HG02973 (cell line): ENCODE measurements around the gene LRCH4.

Experiments
- ATAC-seq: cut with Tn5 transposase; IDR thresholded peaks from one replicate; pipeline ENCODE4 v1.9.1; 2021; ENCODE audit warnings: moderate library complexity; ENCODE audit not compliant: unreplicated experiment

The LRCH4 gene, protein sequence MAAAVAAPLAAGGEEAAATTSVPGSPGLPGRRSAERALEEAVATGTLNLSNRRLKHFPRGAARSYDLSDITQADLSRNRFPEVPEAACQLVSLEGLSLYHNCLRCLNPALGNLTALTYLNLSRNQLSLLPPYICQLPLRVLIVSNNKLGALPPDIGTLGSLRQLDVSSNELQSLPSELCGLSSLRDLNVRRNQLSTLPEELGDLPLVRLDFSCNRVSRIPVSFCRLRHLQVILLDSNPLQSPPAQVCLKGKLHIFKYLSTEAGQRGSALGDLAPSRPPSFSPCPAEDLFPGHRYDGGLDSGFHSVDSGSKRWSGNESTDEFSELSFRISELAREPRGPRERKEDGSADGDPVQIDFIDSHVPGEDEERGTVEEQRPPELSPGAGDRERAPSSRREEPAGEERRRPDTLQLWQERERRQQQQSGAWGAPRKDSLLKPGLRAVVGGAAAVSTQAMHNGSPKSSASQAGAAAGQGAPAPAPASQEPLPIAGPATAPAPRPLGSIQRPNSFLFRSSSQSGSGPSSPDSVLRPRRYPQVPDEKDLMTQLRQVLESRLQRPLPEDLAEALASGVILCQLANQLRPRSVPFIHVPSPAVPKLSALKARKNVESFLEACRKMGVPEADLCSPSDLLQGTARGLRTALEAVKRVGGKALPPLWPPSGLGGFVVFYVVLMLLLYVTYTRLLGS

DNA sequence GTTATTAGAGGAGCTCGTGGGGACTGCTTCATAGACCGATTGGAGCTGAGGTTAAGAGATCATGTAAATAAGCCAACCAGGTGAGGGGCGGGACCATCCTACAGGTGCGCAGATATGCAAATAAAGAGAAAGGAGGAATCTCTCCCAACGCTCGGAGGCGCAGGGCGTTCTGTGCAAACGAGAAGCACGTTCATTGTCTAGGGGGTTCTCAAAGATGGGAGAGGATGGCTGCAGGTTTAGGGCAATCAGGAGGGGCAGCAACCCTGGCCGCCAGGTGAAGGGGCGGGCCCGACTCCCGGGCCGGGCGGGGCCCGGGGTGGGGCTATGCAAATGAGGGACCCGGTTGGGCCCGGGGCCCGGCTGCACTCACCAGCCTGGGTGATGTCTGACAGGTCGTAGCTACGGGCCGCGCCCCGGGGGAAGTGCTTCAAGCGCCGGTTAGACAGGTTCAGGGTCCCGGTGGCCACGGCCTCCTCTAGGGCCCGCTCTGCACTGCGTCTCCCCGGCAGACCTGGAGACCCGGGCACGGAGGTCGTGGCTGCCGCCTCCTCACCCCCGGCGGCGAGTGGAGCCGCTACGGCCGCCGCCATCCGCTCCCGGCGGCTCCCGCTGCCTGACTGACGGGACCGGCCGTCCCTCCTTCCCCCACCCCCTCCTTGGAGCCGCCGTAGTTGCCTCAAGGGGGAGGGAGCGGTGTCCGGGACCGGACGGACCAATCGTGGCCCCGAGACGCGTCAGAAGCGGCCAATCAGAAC lies at the start of gene LRCH4:
TSS of gene LRCH4 (minus strand) at position 619 of the 755 bp plus-strand sequence. CDS start at position 590, 29 bp downstream.
- peak; percentile 14 for ATAC-seq

DNA sequence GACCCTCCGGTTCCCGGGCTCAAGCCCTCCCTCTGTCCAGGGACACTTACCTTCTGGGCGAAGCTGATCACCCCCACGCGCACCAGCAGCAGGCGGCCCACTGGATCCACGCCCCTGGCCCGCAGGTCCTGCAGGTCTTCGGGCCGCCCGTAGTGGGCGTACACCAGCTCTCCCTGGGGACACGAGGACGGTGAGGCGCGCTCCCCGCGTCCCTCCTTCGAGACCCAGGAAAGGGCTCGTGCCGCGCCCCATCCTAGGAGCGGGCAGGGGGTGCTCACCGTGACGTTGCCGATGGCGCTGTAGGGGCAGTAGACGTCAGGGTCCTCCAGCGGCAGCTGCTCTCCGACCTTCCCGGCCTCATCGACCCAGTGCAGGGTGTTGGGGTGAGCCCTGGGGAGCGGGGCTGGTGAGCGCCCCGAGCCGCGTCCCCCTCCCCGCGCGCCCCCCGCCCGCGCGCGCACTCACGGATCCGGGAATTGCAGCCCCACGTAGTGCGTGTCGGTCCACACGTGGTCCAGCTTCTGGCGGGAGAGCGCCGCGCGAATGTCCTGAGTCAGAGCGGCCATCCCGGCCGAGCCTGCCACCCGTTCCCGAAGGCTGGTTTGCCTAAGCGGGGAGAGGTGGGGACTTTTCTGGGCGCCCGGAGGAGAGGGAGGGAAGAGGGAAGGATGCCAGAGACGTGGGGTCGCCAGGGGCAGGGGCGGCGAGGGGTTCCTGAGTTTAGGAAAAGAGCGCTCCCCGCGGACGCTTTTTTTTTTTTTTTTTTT lies 47.2 kb upstream of the LRCH4 start:
- peak; percentile 55 for ATAC-seq

DNA sequence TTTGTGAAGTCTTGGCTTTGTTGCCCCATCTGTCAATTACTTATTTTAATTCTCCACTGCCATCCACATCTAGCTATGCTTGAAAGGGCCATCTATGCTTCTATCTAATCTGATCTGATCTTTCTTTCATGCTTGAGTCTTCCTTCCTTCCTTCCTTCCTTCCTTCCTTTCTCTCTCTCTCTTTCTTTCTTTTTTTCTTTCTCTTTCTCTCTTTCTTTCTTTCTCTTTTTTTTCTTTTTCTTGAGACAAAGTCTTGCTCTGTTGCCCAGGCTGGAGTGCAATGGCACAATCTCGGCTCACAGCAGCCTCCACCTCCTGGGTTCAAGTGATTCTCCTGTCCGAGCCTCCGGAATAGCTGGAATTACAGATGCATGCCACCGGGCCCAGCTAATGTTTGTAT lies 44.1 kb upstream of the LRCH4 start:
- ATAC-seq, result no peak

DNA sequence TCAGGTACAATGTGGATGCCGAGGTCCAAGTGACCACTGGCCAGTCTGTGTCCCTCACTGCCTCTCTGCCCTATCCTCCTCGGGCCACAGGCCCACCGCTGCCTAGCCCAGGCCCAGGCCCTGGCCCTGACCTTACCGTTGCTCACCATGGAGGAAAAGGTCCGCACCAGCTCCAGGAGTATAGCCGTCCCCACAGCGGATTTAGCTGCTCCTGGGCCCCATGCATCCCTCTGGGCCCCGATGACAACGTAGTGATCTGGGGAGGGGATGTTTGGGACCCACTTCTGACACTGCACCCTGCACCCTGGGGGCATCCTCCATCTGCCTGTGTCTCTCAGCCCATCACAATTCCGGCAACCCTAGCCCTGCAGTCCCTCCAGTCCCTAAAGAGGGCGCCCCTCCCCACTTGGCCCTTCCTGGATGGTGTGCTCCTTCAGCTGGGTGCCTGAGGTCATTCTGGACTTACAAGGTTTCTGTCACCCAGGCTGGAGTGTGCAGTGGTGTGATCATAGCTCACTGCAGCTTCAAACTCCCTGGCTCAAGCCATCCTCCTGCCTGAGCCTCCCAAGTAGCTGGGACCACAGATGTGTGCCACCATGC lies 43.3 kb upstream of the LRCH4 start:
- ATAC-seq, result no peak

DNA sequence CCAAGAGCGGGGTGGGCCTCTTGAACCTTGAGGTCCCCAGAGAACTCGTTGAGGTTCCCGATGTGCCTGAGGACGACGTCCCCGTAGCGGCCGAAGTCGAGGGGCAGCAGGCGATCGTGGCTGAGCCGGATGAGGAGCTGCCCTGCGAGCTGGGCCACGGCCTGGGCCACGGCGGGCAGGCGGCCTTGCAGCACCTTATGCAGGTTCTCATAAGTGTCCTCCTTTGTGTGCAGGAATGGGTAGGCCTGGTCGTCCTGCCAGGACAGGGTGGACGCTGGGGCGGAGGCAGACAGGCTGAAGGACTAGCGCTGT lies 41.3 kb upstream of the LRCH4 start:
- ATAC-seq, result no peak

DNA sequence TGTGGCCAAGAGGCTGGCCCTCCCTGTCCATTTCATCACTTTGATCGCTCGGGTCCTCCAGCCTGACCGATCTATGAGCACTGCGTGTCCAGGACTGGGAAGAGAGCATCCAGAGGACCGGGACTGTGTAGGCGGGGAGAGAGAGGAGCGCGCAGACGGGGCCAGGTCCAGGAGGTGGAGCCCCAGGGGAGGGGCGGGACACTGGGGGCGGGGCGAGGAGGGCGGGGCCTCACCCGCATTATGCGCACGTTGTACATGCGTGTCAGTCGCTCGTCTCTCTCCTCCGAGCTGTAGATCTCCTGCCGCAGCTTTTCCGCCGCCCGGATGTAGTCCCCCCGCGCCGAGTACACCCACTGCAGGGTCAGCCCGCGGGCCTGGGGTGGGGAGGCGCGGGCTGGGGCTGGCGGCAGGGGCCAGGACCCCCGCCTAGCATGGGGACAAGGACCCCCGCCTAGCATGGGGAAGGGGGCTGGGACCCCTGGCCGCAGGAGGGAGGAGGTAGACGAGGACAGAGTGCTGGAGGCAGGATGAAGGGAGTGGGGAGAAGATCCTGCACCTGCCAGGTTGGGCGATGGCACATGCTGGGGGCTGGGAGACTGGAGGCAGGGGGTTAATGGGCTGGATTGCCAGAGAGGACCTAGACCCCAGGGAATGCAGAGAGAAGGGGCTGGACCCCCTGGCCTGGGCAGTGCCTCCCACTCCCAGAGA lies 40.8 kb upstream of the LRCH4 start:
- ATAC-seq, result peak; percentile 78

DNA sequence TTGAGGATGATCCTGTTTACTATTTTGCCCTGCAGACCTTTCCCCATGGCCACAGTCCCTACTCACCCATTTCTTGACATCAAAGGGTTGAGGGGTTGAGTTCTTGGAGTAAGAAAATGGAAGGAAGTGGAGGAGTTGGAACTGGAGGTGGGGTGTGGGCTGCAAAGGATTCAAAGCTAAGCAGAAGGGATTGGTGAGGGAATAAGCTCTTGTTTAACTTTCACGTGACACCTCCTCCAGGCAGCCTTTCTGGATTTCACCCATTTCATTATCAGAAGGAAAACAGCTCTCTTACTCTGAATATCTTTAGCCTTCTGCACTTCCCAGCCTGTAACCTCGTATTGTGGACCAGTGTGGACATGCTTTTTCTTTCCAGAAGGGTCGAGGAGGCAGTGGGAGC lies 40.1 kb upstream of the LRCH4 start:
- no peak for ATAC-seq

DNA sequence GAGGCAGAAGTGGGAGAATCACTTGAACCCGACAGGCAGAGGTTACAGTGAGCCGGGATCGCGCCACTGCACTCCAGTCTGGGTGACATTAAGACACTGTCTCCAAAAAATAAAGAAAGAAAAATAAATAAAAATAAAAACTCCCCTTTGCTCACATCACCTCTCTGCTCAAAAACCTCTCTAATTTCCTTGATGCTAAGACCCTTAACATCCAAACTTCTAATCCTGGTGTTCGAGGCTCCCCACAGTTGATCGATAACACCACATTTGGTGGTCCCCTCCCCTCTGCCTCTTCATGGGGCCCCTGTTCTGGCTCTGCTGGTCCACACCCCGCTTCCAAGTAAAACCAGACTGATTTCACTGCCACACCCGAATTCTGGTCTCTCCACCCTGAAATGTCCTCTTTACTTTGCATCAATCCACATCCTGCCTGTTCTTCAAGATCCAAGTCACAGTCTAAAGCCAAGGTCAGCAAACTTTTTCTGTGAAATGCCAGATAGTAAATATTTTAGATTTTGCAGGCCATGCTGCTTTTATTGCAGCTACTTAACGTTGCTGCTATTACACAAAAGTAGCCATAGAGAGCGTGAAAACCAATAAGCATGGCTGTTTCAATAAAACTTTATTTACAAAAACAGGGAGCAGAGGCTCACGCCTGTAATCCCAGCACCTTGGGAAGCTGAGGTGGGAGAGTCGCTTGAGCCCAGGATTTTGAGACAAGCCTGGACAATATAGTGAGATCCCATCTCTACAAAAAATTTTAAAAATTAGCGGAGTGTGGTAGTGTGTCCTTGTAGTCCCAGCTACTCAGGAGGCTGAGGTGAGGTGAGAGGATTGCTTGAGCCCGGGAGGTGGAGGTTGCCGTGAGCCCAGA lies 38.3 kb upstream of the LRCH4 start:
- no peak for ATAC-seq

DNA sequence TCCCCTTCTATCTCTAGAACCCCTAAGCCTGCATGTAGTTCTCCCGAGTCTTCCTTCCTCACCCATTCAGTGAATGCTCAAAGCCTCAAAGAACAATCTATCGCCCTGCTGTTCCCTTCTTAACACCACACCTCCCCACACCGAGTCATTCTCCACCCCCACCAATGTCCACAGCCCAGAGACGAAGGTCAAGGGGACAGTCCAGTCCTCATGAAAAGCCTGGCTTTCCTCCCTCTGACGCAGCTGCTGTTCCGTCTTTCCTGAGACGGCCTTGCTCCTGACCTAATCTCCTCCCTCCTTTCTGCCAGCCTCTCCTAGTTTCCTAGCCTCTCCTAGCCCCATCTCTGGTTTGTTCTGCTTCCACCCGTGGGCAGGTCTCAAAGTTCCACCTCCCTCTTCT lies 35.6 kb upstream of the LRCH4 start:
- no peak for ATAC-seq

DNA sequence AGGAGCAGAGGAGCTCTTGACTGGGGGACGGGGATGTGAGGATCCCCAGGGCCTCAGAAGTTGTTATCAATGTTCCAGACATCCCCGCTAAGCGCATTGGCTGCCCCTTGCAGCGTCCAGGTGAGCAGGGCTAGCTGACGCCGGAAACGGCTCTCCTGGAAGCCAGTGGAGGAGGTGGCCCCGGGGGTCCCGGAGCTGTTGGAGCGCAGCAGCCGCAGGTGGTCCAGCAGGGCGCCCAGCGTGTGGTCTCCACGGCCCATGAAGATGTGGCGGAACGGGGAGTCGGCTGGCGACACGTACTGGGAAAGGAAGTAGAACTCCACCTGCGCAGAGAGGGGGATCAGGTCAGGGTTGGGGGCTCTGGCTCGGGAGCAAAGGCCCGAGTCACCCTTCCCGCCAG lies 34.9 kb upstream of the LRCH4 start:
- no peak for ATAC-seq

DNA sequence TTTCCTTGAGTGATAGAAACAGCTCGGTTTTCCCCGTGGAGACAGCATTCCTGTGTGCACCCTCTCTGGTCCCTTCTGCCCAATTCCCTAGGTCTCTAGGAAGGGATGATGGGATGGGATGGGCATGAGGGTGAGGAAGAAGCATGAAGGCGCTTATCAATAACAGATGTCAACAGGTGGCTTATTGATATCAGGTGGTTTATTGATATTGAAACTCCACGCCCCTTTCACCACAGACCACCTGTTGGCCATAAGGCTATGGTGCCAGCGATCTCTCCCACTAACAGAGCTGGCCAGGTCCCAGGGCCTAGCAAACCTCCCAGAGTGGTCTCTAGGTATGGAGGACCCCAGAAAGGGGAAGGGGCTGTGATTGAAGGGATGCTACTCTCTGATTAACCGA lies 34.3 kb upstream of the LRCH4 start:
- ATAC-seq, result no peak

DNA sequence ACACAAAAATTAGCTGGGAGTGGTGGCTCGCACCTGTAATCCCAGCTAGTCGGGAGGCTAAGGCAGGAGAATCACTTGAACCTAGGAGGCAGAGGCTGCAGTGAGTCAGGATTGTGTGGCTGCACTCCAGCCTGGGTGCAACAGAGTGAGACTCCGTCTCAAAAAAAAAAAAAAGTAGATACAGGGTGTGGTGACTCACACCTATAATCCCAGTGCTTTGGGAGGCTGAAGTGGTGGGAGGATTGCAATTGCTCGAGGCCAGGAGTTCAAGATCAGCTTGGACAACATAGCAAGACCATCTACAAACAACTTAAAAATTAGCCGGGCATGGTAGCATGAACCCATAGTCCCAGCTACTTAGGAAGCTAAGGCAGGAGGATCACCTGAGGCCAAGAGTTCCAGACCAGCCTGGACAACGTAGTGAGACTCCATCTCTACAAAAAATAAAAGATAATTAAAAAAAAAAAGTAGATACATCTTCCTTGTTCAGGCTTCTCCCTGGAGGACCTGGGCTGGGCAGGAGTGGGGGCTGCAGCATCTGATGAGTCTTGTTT lies 28.5 kb upstream of the LRCH4 start:
- no peak for ATAC-seq

DNA sequence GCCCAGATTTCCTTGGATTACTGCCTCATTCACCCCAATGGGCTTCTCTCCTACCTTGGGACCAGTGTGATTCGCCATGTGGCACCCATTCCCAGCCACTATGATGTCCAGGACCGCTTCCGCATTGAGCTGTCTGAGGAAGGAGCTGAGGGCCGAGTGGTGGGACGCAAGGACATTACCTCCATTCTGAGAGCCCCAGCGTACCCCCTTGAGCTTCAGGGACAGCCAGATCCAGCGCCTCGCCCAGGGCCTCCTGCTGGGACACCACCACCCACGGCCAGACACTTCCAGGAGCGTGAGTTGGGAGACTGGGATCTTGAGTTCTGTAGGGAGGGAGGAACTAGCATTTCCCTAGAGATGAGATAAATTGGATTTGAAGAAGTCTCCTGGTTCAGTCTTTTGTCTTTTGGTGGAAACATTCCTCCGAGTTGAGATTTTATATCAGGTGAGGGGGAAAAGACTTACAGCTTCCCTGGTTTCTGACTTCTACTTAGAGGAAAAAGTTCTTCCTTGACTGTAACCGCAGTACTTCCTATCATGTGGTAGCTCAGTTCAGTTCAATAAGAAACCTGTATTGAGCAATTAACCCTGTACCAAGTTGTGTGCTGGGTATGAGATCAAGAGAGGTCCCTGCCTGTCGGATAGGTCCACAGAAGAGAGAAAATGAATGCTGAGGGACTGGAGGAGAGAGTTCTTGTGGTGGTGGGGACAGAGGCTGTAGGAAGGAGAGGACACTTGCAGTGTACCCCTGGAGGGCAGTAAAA lies 27.7 kb upstream of the LRCH4 start:
- no peak for ATAC-seq

DNA sequence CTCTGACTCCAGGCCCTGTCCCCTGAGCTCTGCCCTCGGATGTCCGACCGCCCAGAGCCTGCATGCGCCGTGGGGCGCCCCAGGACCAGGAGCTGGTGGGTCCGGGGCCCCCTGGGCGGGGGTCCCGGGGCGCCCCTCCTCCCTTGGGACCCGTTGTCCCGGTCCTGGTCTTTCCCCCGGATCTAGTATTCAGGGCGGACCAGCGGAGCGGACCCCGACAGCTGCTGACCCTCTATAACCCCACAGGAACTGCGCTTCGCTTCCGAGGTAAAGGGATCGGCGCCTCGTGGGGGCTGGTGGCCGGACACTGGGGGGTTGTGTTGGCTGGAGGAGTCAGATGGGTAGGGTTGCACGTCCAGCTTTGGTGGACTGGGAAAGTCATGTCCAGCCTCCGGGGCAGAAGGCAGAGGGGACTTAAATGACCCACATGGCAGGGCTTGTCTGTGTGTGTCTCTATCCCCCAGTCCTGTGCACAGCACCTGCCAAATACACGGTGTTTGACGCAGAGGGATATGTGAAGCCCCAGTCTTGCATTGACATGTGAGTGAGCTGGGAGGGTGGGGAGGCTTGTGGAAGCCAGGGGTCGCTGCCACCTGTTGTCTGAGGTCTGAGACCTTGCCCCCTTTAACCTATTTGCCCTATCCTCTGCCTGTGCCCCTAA lies 26.9 kb upstream of the LRCH4 start:
- ATAC-seq, result peak; percentile 4

DNA sequence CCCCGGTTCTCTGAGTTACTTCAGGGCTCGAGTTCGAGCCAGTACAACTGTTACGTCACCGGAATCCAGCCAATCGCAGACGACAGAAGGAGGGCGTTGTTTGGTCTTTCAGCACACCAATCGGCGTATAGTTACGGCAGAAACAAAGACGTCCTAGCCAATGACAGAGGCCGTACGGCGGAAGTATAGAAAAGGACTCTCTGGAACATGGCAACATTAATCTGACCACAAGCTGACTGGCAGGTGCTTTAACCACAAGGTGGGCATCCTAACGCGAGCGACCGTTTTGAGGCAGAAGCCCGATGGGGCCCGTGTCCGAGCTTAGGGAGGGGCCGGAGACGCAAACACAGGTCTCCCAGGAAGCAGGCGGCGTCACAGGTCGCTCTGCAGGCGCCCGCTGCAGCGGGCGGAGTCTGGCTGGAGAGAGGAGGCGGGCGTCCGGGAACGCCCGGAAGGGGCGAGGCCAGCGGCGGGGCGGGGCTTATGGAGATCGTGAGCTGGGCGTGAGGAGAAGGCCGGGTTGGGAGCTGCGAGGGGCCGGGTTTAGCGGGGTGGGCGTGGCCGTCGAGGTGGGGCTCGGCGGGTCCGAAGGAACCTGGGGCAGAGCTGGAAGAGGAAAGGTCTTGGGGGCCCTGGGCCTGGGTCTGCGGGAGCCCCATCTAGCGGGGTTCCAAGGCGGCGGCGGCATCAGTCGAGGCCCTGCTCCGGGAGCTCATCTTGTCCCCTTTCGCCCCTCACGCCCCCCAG lies 26.2 kb upstream of the LRCH4 start, which contains the start of gene MOSPD3:
TSS of gene MOSPD3 (plus strand) at position 558 of the 747 bp plus-strand sequence. CDS start 252 bp downstream, outside the sequence.
- peak; percentile 86 for ATAC-seq

DNA sequence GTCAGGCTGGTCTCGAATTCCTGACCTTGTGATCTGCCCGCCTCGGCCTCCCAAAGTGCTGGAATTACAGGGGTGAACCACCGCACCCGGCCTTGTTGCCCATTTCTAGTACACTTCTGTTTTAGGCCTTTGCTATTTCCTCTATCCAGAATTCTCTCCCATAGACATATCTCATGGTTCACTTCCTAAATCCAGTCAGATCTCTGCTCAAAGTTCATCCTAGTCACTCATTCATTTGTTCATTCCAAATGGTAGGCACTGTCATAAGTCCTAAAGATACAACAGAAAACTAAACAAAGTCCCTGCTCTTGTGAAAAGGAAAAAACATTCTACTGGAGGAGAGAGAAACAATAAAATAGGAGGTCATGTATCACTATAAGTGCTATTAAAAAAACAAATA lies 24.0 kb upstream of the LRCH4 start:
- no peak for ATAC-seq

DNA sequence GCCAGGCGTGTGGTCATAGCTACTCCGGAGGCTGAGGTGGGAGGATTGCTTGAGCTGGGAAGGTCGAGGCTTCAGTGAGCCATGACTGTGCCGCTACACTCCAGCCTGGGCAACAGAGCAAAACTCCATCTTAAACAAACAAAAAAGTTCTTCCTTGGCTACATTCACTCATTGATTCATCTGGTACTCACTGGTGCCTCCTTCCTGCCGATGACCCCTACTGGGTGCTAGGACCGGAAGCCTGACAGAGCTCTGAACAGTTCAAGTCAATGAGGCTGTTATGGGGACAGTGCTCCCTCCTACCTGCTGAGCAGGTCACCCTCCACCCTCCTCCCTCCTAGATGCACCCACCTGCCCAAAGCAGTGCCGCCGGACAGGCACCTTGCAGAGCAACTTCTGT lies 21.2 kb upstream of the LRCH4 start:
- no peak for ATAC-seq
